NCI-H1048 (cell line): ENCODE data around the gene OR2B2.

Source experiments
- DNase-seq: peaks from one replicate; lab custom pipeline; 2025; lab: John Stamatoyannopoulos, UW

OR2B2 gene

GRCh38 chr6:27893059-27893835 lies 18.9 kb downstream of the OR2B2 start:
- DNase-seq: peak; percentile 95

GRCh38 chr6:27892649-27893058 lies 19.5 kb downstream of the OR2B2 start:
- DNase-seq: no peak

GRCh38 chr6:27891320-27891875 lies 20.8 kb downstream of the OR2B2 start:
- DNase-seq: no peak

- DNase-seq: peak; percentile 80
These were observed 21.5 kb downstream of the OR2B2 start for GRCh38 chr6:27890445-27891319.

- no peak for DNase-seq
These were observed 22.4 kb downstream of the OR2B2 start for GRCh38 chr6:27889628-27890444.

GRCh38 chr6:27889275-27889627 lies 22.9 kb downstream of the OR2B2 start:
- DNase-seq: no peak

GRCh38 chr6:27888566-27888965 lies 23.6 kb downstream of the OR2B2 start:
- DNase-seq: no peak

GRCh38 chr6:27886073-27886472 lies 26.1 kb downstream of the OR2B2 start:
- no peak for DNase-seq

GRCh38 chr6:27883136-27883535 lies 29.1 kb downstream of the OR2B2 start:
- DNase-seq: no peak

GRCh38 chr6:27882624-27883023 lies 29.6 kb downstream of the OR2B2 start:
- no peak for DNase-seq

- no peak for DNase-seq
These were observed 32.4 kb downstream of the OR2B2 start for GRCh38 chr6:27879837-27880236.

- DNase-seq: no peak
These were observed 38.2 kb downstream of the OR2B2 start for GRCh38 chr6:27874016-27874415.

- DNase-seq: no peak
These were observed 38.9 kb downstream of the OR2B2 start for GRCh38 chr6:27873021-27873940.

GRCh38 chr6:27872642-27873020 lies 39.6 kb downstream of the OR2B2 start:
- no peak for DNase-seq

GRCh38 chr6:27871924-27872638 lies 40.1 kb downstream of the OR2B2 start:
- DNase-seq: peak; percentile 78

- DNase-seq: no peak
These were observed 41.8 kb downstream of the OR2B2 start for GRCh38 chr6:27870291-27870870.

GRCh38 chr6:27868311-27868710 lies 43.9 kb downstream of the OR2B2 start:
- DNase-seq: no peak

- DNase-seq: no peak
These were observed 44.3 kb downstream of the OR2B2 start for GRCh38 chr6:27867945-27868300.

GRCh38 chr6:27867051-27867944 lies 44.9 kb downstream of the OR2B2 start:
- peak; percentile 56 for DNase-seq
